Subcutaneous adipose tissue (tissue), 4 donors: ENCODE data around the gene THSD4. TPM values are rescaled to one million over a fixed set of nuclear protein-coding genes. Genes with fewer than 3 reads are reported as not detected.

ENCODE experiments used
- CTCF ChIP-seq: fragments of 450-650 bp; IDR thresholded peaks from one replicate; pipeline ENCODE4 v1.5.1; 2016; ENCODE audit warnings: low read depth, mild to moderate bottlenecking, control low read depth, antibody characterized with exemption, moderate library complexity
- total RNA-seq, 4 donors: library from RNA; depleted of rRNA; stranded (reverse); fragments of >200 nt; gene quantifications; one replicate each; pipeline ENCODE4 v1.1.0, GENCODE V29; 2016

The THSD4 gene
- total RNA-seq, 4 donors from 2014 or later: 0.17 to 0.94 (median 0.63) TPM

DNA sequence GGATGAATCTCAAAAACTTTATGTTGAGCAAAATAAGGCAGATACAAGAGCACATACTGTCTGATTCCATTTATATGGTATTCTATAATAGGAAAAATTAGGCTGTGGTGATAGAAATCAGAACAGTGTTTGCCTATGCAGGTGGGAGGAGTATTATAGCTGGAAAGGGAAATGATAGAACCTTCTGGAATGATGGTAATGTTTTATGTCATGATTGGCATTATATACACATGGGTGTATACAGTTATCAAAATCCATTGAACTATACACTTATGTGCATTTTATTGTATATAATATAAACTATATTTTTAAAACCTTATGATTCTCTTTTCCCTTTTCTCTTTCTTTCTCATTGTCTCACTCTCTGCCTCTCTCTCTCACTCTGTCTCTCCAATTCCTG is 156.1 kb downstream of the THSD4 start:
- TF ChIP-seq CTCF: no peak

DNA sequence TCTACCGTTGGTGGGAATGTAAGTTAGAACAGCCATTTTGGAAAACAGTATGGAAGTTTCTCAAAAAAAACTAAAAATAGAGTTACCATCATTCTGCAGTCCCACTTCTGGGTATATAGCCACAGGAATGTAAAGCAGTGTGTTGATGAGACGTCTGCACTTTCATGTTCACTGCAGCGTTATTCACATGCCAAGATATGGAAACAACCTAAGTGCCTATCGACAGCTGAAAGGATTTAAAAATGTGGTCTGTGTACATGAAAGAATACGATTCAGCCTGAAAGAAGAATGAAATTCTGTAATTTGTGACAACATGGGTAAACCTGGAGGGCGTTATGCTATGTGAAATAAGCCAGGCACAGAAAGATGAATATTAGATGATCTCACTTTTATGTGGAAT is 157.7 kb downstream of the THSD4 start:
- TF ChIP-seq CTCF: no peak

DNA sequence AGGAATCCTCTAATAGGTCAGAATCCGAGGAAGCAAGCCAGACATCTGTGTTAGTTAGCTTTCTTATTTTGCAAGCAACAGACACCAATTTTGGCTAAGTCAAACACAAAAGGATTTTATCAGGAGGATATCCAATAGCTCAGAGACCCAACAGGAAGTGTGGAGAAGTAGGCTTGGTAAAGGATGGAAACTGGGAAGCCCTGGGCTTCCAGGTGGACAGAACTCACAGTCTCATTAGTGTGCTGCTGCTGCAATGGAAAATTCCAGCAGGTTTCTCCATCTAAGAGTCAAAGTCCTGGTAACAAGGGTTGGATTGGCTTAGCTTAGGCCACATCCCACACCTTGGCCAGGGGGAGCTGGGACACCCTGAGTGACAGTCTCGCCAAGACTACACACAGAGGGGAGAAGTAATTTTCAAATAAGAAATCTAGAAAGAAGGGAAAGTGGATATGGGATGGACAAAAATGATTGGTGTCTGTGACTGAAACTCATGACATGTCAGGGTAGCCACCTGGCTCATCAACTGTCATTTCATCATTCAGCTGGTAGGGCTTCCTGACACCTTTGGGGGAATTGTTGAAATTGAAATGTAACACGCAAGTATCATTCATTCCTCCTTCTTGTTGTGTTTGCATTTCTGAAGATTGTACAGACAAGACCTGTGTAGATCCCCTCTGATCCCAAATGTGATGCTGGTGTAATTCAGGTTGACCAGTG is 158.6 kb downstream of the THSD4 start:
- TF ChIP-seq CTCF: no peak

- TF ChIP-seq CTCF: no peak
Measured at GRCh38 chr15:71274448-71274798, 159.2 kb downstream of the THSD4 start.

DNA sequence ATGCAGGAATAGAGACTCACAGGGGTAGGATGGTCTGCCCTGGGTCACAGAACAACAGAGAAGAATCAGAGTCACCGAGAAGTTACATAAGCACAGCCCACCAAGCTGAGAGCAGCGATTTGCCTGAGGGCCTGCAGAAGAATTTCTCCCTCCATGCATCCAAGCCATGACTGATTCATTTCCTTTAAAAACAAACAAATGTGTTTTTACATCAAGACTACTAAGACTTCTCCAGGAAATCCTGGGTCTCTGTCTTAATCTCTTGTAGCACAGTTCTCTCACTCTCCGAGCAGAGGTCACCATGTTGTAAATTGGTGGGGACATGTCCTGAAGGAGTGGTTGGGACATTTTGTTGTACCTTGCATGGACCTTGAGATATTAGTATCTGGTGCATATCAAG is 159.8 kb downstream of the THSD4 start:
- no peak for TF ChIP-seq CTCF

- TF ChIP-seq CTCF: no peak
Measured at GRCh38 chr15:71275566-71276335, 160.5 kb downstream of the THSD4 start.

DNA sequence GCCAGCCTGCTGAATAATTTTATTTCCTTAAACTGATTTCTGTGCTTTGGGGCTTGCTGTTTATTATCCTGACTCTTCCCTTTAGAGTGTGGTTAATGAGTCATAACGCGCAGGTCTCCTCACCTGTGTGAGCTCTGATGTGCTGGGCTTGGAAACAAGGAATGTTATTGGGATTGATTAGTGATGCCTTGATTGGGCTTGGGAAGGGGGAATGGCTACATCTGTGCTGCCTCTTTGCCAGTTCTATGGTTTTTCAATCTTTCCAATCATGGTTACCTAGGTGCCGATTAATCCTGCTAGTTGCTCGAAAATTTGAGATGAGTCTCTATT is 161.0 kb downstream of the THSD4 start:
- no peak for TF ChIP-seq CTCF
